ENCODE results near the gene ICAM4.

ICAM4 gene

GRCh38 chr19:10291554-10292205 lies 4.9 kb downstream of the ICAM4 start:
- peaks cover 31% of the 10 kb centered on the region for H3K4me1 ChIP-seq (ENCODE audit: control insufficient read depth, insufficient read depth, low read length)

GRCh38 chr19:10292206-10292788 lies 5.5 kb downstream of the ICAM4 start:
- H3K36me3 ChIP-seq (ENCODE audit: control insufficient read depth, insufficient read depth, low read length): no peaks in the 10 kb centered on the region
- H3K4me1 ChIP-seq (ENCODE audit: control insufficient read depth, insufficient read depth, low read length): peaks cover 31% of the 10 kb centered on the region
- H3K27ac ChIP-seq (ENCODE audit: low read depth, low read length): no peak overlapping the region
- no peak overlapping the region for H3K9ac ChIP-seq (ENCODE audit: low read length)
- H3K9me3 ChIP-seq (ENCODE audit: control insufficient read depth, insufficient read depth, low read depth, low read length): no peaks in the 10 kb centered on the region
- H3K27me3 ChIP-seq (ENCODE audit: control insufficient read depth, insufficient read depth, low read length): peaks cover 98% of the 10 kb centered on the region
- peak overlapping the region; percentile 69 for H3K4me3 ChIP-seq (ENCODE audit: low read depth, low read length)

More at GRCh38 chr19:10291554-10292205, 4.9 kb downstream of the ICAM4 start:
- H3K4me3 ChIP-seq (ENCODE audit: low read depth, low read length): peak overlapping the region; percentile 69
- no peaks in the 10 kb centered on the region for H3K9me3 ChIP-seq (ENCODE audit: control insufficient read depth, insufficient read depth, low read depth, low read length)
- no peaks in the 10 kb centered on the region for H3K36me3 ChIP-seq (ENCODE audit: control insufficient read depth, insufficient read depth, low read length)
- H3K27me3 ChIP-seq (ENCODE audit: control insufficient read depth, insufficient read depth, low read length): peaks cover 98% of the 10 kb centered on the region
- H3K27ac ChIP-seq (ENCODE audit: low read depth, low read length): no peak overlapping the region
- H3K9ac ChIP-seq (ENCODE audit: low read length): no peak overlapping the region

- Histone ChIP-seq H3K9ac (ENCODE audit: low read length) (no peak overlapping the region), H3K36me3 (ENCODE audit: control insufficient read depth, insufficient read depth, low read length) (no peaks in the 10 kb centered on the region), H3K27ac (ENCODE audit: low read depth, low read length) (no peak overlapping the region), H3K4me1 (ENCODE audit: control insufficient read depth, insufficient read depth, low read length) (peaks cover 31% of the 10 kb centered on the region), H3K27me3 (ENCODE audit: control insufficient read depth, insufficient read depth, low read length) (peaks cover 91% of the 10 kb centered on the region), H3K4me3 (ENCODE audit: low read depth, low read length) (peak overlapping the region; percentile 56), H3K9me3 (ENCODE audit: control insufficient read depth, insufficient read depth, low read depth, low read length) (no peaks in the 10 kb centered on the region)
Measured at GRCh38 chr19:10292789-10293636, 6.3 kb downstream of the ICAM4 start.

GRCh38 chr19:10293637-10294367 lies 7.0 kb downstream of the ICAM4 start:
- peak overlapping the region; percentile 6; the same call in 1 of the 2 replicates for H3K4me3 ChIP-seq (ENCODE audit: low read depth, low read length)
- H3K4me1 ChIP-seq (ENCODE audit: control insufficient read depth, insufficient read depth, low read length): peaks cover 30% of the 10 kb centered on the region
- peaks cover 83% of the 10 kb centered on the region for H3K27me3 ChIP-seq (ENCODE audit: control insufficient read depth, insufficient read depth, low read length)
- no peak overlapping the region for H3K9ac ChIP-seq (ENCODE audit: low read length)
- no peaks in the 10 kb centered on the region for H3K36me3 ChIP-seq (ENCODE audit: control insufficient read depth, insufficient read depth, low read length)
- no peaks in the 10 kb centered on the region for H3K9me3 ChIP-seq (ENCODE audit: control insufficient read depth, insufficient read depth, low read depth, low read length)
- H3K27ac ChIP-seq (ENCODE audit: low read depth, low read length): no peak overlapping the region

- H3K9me3 ChIP-seq (ENCODE audit: control insufficient read depth, insufficient read depth, low read depth, low read length): no peaks in the 10 kb centered on the region
- H3K9ac ChIP-seq (ENCODE audit: low read length): no peak overlapping the region
- no peak overlapping the region for H3K27ac ChIP-seq (ENCODE audit: low read depth, low read length)
- peaks cover 27% of the 10 kb centered on the region for H3K4me1 ChIP-seq (ENCODE audit: control insufficient read depth, insufficient read depth, low read length)
- no peaks in the 10 kb centered on the region for H3K36me3 ChIP-seq (ENCODE audit: control insufficient read depth, insufficient read depth, low read length)
- H3K27me3 ChIP-seq (ENCODE audit: control insufficient read depth, insufficient read depth, low read length): peaks cover 78% of the 10 kb centered on the region
- peak overlapping the region; percentile 6; the same call in 1 of the 2 replicates for H3K4me3 ChIP-seq (ENCODE audit: low read depth, low read length)
Measured at GRCh38 chr19:10294368-10294697, 7.6 kb downstream of the ICAM4 start.

- H3K36me3 ChIP-seq (ENCODE audit: control insufficient read depth, insufficient read depth, low read length): no peaks in the 10 kb centered on the region
- no peaks in the 10 kb centered on the region for H3K9me3 ChIP-seq (ENCODE audit: control insufficient read depth, insufficient read depth, low read depth, low read length)
- no peak overlapping the region for H3K27ac ChIP-seq (ENCODE audit: low read depth, low read length)
- H3K4me3 ChIP-seq (ENCODE audit: low read depth, low read length): peak overlapping the region; percentile 63
- H3K9ac ChIP-seq (ENCODE audit: low read length): no peak overlapping the region
- peaks cover 73% of the 10 kb centered on the region for H3K27me3 ChIP-seq (ENCODE audit: control insufficient read depth, insufficient read depth, low read length)
- peaks cover 27% of the 10 kb centered on the region for H3K4me1 ChIP-seq (ENCODE audit: control insufficient read depth, insufficient read depth, low read length)
Measured at GRCh38 chr19:10295305-10295846, 8.6 kb downstream of the ICAM4 start.

GRCh38 chr19:10295847-10296591 lies 9.3 kb downstream of the ICAM4 start:
- Histone ChIP-seq H3K4me1 (ENCODE audit: control insufficient read depth, insufficient read depth, low read length) (peaks cover 22% of the 10 kb centered on the region), H3K36me3 (ENCODE audit: control insufficient read depth, insufficient read depth, low read length) (no peaks in the 10 kb centered on the region), H3K27ac (ENCODE audit: low read depth, low read length) (no peak overlapping the region), H3K4me3 (ENCODE audit: low read depth, low read length) (peak overlapping the region; percentile 63), H3K9ac (ENCODE audit: low read length) (no peak overlapping the region), H3K27me3 (ENCODE audit: control insufficient read depth, insufficient read depth, low read length) (peaks cover 67% of the 10 kb centered on the region), H3K9me3 (ENCODE audit: control insufficient read depth, insufficient read depth, low read depth, low read length) (no peaks in the 10 kb centered on the region)

- H3K36me3 ChIP-seq (ENCODE audit: control insufficient read depth, insufficient read depth, low read length): no peaks in the 10 kb centered on the region; the same call in 1 of the 2 replicates
- no peaks in the 10 kb centered on the region for H3K9me3 ChIP-seq (ENCODE audit: control insufficient read depth, insufficient read depth, low read depth, low read length)
- H3K4me3 ChIP-seq (ENCODE audit: low read depth, low read length): no peak overlapping the region
- H3K4me1 ChIP-seq (ENCODE audit: control insufficient read depth, insufficient read depth, low read length): peaks cover 5% of the 10 kb centered on the region; the same call in 1 of the 2 replicates
- H3K9ac ChIP-seq (ENCODE audit: low read length): no peak overlapping the region
- peaks cover 29% of the 10 kb centered on the region for H3K27me3 ChIP-seq (ENCODE audit: control insufficient read depth, insufficient read depth, low read length)
- no peak overlapping the region for H3K27ac ChIP-seq (ENCODE audit: low read depth, low read length)
Measured at GRCh38 chr19:10299545-10300458, 13.0 kb downstream of the ICAM4 start.

- Histone ChIP-seq H3K9ac (ENCODE audit: low read length) (no peak overlapping the region), H3K36me3 (ENCODE audit: control insufficient read depth, insufficient read depth, low read length) (peaks cover 16% of the 10 kb centered on the region), H3K9me3 (ENCODE audit: control insufficient read depth, insufficient read depth, low read depth, low read length) (no peaks in the 10 kb centered on the region), H3K4me1 (ENCODE audit: control insufficient read depth, insufficient read depth, low read length) (no peaks in the 10 kb centered on the region), H3K4me3 (ENCODE audit: low read depth, low read length) (no peak overlapping the region), H3K27me3 (ENCODE audit: control insufficient read depth, insufficient read depth, low read length) (no peaks in the 10 kb centered on the region), H3K27ac (ENCODE audit: low read depth, low read length) (no peak overlapping the region)
Measured at GRCh38 chr19:10305139-10305806, 18.5 kb downstream of the ICAM4 start.

Measured in HUES6 (cell line).